ENCODE results near the gene PDE12. TPM values are rescaled to one million over a fixed set of nuclear protein-coding genes. Genes with fewer than 3 reads are reported as not detected.

Gene PDE12, protein sequence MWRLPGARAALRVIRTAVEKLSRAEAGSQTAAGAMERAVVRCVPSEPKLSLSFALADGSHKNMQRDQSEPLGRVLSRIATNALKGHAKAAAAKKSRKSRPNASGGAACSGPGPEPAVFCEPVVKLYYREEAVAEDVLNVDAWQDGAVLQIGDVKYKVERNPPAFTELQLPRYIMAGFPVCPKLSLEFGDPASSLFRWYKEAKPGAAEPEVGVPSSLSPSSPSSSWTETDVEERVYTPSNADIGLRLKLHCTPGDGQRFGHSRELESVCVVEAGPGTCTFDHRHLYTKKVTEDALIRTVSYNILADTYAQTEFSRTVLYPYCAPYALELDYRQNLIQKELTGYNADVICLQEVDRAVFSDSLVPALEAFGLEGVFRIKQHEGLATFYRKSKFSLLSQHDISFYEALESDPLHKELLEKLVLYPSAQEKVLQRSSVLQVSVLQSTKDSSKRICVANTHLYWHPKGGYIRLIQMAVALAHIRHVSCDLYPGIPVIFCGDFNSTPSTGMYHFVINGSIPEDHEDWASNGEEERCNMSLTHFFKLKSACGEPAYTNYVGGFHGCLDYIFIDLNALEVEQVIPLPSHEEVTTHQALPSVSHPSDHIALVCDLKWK
- total RNA-seq, result 13.0 and 25.3 TPM in 2 replicates

DNA sequence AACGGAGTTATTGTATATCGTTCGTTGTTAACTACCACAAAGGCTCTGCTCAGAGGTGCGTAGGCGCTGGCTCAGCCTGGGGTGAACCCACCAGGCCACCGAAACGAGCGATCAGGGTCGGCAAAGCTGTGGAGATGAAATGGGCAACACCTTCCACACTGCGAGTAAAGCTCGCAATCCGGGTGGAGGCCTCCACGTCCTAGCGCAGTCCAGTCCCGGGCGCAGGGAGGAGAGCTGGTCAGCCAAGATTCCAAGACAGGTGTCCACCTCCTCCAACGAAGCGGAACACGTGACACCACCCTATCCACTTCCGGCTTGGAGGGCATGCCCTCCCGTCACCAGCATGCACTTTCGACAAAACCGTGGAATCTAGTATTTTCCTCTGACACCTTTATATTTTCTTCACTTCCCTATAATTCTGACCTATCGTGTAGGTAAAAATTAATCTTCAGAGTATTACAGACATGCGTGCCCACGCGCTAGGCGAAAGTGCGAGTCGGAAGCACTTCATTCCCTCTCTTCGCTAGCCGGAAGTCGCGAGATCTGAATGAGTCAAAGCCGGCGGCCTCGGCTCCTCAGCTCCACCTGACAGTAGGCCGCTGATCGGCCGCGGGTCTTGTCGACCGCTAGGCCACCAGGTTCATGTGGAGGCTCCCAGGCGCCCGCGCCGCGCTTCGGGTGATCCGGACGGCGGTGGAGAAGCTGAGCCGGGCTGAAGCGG lies at the start of gene PDE12:
PDE12 (plus strand) TSS at position 537 of the 721 bp plus-strand sequence; CDS start at position 643, 106 bp downstream.

GRCh38 chr3:57544181-57545125 lies 11.6 kb upstream of the PDE12 start, which contains the start of gene DNAH12:
Gene DNAH12, minus strand, starts transcription at chr3:57544344. Its CDS starts 1,474 bp downstream, at chr3:57542870.

DNA sequence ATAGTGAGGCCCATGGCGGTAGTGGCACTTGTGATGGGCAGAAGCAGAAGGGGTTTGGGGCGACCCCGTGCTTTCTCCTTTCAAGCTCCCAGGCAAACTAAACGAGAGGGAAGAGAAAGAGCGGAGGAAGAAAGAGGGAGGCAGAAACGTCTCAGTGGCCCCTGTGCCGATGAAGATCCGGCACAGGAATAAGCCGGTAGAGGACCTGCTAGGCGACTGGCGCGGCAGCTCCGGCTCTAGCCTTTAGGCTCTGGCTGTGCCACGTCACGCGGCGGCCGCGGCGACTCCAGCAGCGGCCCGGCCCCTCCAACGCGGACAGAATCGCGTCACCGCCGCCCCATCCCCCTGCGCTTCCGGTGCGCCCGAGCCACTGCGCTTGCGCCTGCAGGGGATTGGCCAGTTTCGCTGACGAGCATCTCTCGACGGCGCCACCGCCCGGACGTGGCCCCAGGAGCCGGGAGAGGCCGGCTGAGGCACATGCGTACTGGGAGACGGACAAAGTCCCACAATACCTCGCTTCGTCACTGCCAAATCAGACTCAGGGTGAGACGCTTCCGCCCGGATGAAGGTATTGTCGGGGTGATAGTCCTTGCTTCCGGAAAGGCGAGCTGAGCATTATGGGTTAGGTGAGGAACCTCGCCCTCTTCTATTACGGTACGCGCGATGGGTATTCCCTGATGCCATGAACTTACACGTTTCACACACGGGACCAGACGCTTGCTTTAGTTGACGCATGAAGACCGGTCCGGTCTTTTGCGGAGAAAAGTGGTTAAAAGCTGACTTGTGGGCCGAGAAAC lies 41.3 kb downstream of the PDE12 start, which contains the start of gene ARF4:
ARF4 (minus strand) TSS at position 218 of the 797 bp plus-strand sequence; CDS start at position 14, 204 bp downstream.

Other genes starting within 250 kb of the PDE12 start
- gene DNAH12, start 11.9 kb upstream of the PDE12 start, total RNA-seq, result under 0.01 and 0.28 TPM in 2 replicates
- gene ARF4, start 41.1 kb downstream of the PDE12 start, total RNA-seq, result 205 and 276 TPM in 2 replicates
- 16.9 and 19.2 TPM in 2 replicates for gene DENND6A, start 136.8 kb downstream of the PDE12 start, total RNA-seq
- gene SLMAP, start 200.0 kb downstream of the PDE12 start, total RNA-seq, result 40.3 and 44.3 TPM in 2 replicates